SK-N-SH (cell line): ENCODE measurements around the gene ECSCR.

Experiments
- EP300 ChIP-seq, 2 experiments: IDR thresholded peaks; 2 replicates each; pipeline versions ENCODE4 v1.4.0 to v1.6.1; 2012; ENCODE audit warnings: borderline replicate concordance in 1 of 2, low read depth in 1 of 2, low read length in 1 of 2
- FOXM1 ChIP-seq: IDR thresholded peaks from 2 replicates; pipeline ENCODE4 v1.4.0; 2012; ENCODE audit warnings: low read depth, mild to moderate bottlenecking
- JUND ChIP-seq: IDR thresholded peaks from 2 replicates; pipeline ENCODE4 v1.4.0; 2012
- POLR2AphosphoS5 ChIP-seq: IDR thresholded peaks from 2 replicates; pipeline ENCODE4 v1.6.1; 2012; ENCODE audit warnings: low read depth, low read length
- TEAD4 ChIP-seq: IDR thresholded peaks from 2 replicates; pipeline ENCODE4 v1.4.0; 2012; ENCODE audit warnings: mild to moderate bottlenecking, borderline replicate concordance; ENCODE audit not compliant: insufficient read depth
- TF ChIP-seq, protein P1 (sequence below): fragments of 150-350 bp; IDR thresholded peaks from 2 replicates; pipeline ENCODE4 v1.6.1; 2017; ENCODE audit warnings: antibody characterized with exemption, low read length, low read depth, borderline replicate concordance
- TF ChIP-seq, protein P2 (sequence below): fragments of 150-350 bp; IDR thresholded peaks from 2 replicates; pipeline ENCODE4 v1.6.1; 2016; ENCODE audit warnings: mild to moderate bottlenecking, low read depth, low read length
- TF ChIP-seq, protein P3 (sequence below): fragments of 200-600 bp; sonication (generic); IDR thresholded peaks from 2 replicates; pipeline ENCODE4 v1.6.1; 2017; ENCODE audit warnings: antibody characterized with exemption, mild to moderate bottlenecking, moderate library complexity

DNA sequence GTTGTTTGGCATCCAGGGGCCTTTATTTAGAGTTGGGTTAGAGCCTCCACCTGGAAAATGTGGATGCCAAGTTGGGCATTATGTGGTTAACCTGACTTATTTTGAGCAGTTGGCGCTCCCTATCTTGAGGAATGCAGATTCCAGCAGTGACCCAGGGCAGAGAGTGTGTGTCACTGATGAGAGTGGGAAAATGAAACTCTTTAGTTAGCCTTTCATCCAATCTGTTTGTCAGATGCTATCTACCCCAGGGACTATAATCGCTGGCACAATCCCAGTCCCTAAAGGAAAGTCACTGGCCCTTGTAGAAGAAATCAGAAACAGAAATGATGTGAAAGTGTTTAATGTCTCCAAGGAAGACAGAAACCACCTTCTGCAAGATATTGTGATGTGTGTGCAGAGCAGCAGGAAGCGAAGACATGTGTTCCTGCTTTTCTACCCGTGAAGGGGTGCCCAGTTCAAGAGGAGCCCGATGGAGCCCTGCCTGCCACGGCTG is 30.2 kb upstream of the ECSCR start:
- TF ChIP-seq FOXM1 (no peak), EP300 (IDR thresholded peaks at IDR 0.05; ENCODE audit: borderline replicate concordance in 1 of 2, low read depth in 1 of 2, low read length in 1 of 2) (no peak; a peak in 2 of 4 replicates), TEAD4 (peak; percentile 75; the same call in 1 of the 2 replicates), JUND (no peak), POLR2AphosphoS5 (peak; percentile 25; the same call in 1 of the 2 replicates)
- TF ChIP-seq, protein P1, sequence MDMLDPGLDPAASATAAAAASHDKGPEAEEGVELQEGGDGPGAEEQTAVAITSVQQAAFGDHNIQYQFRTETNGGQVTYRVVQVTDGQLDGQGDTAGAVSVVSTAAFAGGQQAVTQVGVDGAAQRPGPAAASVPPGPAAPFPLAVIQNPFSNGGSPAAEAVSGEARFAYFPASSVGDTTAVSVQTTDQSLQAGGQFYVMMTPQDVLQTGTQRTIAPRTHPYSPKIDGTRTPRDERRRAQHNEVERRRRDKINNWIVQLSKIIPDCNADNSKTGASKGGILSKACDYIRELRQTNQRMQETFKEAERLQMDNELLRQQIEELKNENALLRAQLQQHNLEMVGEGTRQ = no peak
- TF ChIP-seq, protein P2, sequence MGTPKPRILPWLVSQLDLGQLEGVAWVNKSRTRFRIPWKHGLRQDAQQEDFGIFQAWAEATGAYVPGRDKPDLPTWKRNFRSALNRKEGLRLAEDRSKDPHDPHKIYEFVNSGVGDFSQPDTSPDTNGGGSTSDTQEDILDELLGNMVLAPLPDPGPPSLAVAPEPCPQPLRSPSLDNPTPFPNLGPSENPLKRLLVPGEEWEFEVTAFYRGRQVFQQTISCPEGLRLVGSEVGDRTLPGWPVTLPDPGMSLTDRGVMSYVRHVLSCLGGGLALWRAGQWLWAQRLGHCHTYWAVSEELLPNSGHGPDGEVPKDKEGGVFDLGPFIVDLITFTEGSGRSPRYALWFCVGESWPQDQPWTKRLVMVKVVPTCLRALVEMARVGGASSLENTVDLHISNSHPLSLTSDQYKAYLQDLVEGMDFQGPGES = no peak
- TF ChIP-seq, protein P3, sequence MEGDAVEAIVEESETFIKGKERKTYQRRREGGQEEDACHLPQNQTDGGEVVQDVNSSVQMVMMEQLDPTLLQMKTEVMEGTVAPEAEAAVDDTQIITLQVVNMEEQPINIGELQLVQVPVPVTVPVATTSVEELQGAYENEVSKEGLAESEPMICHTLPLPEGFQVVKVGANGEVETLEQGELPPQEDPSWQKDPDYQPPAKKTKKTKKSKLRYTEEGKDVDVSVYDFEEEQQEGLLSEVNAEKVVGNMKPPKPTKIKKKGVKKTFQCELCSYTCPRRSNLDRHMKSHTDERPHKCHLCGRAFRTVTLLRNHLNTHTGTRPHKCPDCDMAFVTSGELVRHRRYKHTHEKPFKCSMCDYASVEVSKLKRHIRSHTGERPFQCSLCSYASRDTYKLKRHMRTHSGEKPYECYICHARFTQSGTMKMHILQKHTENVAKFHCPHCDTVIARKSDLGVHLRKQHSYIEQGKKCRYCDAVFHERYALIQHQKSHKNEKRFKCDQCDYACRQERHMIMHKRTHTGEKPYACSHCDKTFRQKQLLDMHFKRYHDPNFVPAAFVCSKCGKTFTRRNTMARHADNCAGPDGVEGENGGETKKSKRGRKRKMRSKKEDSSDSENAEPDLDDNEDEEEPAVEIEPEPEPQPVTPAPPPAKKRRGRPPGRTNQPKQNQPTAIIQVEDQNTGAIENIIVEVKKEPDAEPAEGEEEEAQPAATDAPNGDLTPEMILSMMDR = peak; percentile 29; the same call in 1 of the 2 replicates
